Measurements from ENCODE around the gene TECTA.

Gene TECTA, protein sequence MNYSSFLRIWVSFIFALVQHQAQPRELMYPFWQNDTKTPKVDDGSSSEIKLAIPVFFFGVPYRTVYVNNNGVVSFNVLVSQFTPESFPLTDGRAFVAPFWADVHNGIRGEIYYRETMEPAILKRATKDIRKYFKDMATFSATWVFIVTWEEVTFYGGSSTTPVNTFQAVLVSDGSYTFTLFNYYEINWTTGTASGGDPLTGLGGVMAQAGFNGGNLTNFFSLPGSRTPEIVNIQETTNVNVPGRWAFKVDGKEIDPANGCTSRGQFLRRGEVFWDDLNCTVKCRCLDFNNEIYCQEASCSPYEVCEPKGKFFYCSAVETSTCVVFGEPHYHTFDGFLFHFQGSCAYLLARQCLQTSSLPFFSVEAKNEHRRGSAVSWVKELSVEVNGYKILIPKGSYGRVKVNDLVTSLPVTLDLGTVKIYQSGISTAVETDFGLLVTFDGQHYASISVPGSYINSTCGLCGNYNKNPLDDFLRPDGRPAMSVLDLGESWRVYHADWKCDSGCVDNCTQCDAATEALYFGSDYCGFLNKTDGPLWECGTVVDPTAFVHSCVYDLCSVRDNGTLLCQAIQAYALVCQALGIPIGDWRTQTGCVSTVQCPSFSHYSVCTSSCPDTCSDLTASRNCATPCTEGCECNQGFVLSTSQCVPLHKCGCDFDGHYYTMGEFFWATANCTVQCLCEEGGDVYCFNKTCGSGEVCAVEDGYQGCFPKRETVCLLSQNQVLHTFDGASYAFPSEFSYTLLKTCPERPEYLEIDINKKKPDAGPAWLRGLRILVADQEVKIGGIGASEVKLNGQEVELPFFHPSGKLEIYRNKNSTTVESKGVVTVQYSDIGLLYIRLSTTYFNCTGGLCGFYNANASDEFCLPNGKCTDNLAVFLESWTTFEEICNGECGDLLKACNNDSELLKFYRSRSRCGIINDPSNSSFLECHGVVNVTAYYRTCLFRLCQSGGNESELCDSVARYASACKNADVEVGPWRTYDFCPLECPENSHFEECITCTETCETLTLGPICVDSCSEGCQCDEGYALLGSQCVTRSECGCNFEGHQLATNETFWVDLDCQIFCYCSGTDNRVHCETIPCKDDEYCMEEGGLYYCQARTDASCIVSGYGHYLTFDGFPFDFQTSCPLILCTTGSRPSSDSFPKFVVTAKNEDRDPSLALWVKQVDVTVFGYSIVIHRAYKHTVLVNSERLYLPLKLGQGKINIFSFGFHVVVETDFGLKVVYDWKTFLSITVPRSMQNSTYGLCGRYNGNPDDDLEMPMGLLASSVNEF (N-terminal part only)

DNA sequence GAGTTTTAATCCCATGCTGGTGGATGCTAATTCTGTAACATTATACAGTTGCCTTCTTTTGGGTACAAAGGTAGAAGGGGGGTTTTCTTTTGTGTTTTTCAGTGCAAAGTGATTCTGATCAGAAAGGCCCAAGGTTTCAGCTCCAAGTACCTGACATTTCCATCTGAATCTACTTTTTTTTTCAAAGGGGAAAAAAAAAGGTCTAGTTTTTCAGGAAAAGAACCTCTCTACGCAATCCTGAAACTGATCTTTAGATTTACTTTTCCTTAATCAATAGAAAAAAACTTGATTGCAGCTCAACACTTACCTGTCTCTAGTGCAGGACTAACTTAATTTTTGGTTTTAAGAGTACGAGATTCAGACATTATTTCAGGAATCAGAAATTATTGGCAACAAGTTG, at the start of gene TECTA:
TECTA (plus strand) TSS at position 301 of the 400 bp plus-strand sequence. CDS start 1,423 bp downstream, outside the sequence.
- DNase-seq: no peak

DNA sequence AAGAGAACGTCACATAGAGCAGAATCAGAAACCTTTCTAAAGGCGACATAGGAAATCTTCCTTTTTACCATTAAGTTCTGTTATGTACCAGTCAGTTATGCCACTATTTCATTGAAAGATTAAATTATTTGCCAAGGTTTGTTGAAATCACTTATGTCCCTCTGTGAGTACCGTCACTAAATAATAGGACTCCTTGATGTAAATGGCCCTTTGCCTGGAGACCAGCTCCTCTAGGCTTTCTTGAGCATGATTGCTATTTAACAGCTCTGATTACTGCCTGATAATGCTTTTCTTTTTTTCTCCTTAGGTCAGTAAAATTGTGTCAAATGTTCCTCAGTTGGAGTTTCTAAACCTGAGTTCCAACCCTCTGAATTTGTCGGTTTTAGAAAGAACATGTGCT, 47.8 kb upstream of the TECTA start:
- no peak for DNase-seq

DNA sequence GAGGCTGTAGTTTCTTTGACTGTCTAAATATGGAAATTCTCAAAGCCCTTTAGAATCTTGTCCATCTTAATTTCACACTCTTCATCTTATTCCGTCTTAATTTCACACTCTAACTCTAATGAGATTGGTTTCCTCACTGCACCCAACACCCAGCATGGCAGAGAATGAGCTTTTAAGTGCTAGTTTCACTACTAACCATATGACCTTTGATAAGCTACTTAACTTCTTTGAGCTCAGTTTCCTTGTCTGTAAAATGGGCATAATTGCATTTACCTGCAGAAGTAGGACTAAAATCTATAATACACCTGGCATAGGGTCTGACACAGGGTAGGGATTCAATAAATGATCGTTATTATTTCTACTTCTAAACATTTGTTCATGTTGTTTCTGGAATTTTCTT, 46.8 kb upstream of the TECTA start:
- DNase-seq: no peak

DNA sequence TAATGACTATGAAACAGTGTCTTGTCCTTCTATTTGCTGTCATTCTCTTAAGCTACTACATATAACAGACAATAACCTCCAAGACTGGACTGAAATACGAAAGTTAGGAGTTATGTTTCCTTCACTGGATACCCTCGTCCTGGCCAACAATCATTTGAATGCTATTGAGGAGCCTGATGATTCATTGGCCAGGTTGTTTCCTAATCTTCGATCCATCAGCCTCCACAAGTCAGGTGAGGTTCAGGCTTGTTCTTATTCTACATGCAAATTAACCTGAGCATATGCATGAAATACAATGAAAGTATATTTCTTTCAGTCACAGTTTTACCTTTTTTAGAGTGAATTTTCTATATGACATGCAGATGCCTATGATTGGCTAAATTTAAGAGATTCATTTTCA, 46.0 kb upstream of the TECTA start:
- no peak for DNase-seq

DNA sequence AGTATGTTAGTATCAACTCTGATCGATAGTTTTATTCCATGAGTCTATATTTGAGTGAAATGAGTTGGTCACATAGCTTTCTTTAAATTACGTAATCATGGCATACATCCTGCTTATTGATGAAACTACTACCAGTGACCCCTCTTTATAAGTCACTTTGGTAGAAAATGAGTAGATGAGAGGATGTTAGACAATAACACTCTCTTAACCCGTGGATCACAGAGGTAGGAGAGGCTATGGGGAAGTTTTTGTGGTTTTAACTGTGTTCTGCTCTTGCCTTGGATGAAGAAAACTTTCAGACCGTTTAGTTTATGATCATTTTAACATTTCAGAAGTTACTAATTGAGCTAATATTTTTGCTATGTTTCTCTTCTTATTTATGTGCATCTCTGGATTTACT, 43.1 kb upstream of the TECTA start:
- no peak for DNase-seq

DNA sequence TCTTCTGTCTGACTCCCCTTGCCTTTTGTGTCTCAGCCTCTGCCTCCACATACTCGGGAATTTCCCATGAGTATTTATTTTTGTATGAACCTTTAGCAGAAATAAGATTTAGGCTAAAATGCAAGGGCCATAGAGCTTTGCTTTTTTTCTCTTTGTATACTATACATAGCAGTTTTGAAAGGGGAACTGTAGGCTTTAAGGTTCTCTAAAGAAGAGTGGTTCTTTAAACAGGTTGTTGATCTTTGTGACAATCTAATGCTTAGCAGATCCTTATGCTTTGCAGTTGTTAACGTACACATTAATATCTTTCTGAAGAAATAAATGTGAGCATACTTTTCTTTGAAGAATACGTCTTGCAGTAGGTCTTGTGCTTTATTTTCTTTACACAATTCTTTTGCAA, 42.1 kb upstream of the TECTA start:
- no peak for DNase-seq

DNA sequence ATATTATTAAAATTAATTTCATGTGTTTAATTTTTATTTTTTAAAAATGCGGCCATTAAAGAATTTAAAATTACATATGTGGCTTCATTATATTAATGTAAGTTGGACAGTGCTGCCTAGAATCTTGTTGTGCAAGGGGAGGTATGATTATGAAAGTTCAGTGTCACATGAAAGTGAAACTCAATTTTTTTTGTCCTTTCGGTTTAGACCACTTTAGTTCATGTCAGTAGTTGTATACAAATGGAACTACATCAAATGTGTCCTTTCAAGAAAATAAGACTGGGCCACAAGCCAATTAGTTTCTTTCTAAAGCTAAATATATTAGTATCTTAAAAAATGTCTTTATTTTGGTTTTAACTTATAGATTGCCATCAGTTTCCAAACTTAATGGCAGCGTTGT, 41.4 kb upstream of the TECTA start:
- no peak for DNase-seq

DNA sequence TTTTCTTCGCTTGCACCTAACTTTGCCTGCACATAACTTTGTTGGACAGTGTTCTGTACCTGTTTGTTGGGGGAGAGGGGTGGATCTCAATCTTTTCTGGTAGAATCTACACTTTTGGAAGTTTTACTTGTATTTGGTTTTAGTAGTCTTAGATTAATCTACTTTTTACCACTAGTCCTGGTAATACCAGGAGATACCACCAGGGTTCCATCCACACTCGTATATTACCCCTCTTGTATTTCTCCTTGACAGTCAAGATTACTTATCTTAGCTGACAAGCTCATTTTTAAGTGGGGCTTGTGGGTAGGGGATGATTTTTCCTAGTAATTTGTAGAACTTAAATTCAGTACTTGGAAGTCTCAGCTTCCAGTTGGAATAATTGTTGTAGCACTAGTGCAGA, 37.3 kb upstream of the TECTA start:
- DNase-seq: no peak

DNA sequence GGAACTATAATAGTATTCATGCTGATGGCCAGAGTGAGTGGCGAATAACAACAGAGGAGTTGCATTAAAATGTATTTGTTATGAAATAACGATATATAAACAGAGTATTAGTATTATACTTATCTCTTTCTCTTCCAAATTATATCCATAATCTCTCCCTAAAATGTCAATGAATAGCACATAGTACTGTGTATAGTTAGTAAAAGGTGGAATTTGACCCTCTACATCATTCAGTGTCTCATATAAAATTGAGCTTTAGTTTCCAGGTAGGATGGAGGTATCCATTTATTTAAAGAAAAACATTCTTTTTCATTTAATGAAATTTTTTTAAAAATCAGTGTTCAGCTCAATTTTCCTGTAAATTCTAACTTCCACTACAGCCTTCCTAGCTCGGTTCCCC, 34.4 kb upstream of the TECTA start:
- no peak for DNase-seq

DNA sequence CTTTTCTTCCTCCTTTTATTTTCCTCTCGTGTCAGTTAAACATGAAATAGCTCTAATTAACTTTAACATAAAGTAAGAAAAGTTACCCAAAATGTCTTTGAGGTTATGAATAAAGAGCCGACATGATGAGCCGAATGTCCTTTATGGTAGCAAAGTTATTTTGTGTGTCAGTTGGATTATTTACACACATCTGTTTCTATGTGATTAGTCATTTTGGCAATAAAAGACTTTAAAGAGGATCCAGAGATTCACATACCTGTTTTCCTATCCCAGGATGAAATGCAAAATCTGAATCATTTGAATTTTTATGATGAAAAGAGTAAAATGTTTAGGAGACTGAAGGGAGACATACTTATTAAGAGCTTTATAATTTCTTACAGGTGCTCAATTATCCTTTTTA, 34.0 kb upstream of the TECTA start:
- DNase-seq: no peak

DNA sequence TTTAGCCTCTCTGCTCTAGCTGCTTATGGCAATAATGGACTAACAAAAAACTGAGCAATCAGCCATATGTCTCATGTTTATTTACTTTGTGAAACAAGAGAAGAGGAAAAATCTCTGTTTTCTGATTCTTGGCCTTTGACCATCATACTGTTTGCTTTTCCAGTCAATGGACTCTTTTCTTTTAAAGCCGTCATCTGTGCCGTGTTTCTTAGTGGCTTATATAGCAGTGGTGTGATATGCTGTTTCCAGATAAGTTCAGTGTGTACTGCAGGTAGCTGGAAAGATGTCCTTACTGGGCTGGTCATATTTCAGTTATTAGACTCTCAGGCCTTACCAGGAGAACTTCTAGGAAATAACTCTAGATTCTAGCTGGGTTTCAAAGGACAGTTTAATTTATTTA, 33.6 kb upstream of the TECTA start:
- no peak for DNase-seq

DNA sequence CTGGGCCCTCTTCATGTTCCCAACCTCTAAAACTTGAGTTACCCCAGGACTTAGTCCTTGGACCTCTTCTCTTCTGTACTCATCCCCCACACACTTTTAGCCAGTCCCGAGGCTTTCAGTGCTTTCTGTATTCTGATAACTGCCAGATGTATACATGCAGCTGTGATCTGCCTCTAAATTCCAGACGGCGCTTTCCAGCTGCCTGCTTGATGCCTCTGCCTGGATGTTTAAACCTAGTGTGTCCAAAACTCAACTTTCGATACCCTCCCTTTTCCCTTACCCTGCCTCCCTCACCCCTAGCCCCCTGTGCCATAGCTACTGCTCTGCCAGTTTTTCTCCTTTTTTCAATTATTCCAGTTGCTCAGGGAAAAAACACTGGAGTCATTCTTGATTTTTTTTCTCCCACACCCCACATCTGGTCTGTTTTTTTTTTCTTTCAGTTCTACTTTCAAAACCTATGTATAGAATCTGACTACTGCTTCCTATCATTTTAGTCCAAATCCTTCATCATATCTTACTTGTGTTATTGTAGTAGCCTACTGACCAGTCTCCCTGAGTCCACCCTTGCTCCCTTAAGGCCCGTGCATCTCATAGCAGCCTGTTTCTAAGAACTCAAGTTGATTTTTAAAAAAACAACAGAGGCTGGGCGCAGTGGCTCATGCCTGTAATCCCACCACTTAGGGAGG, 32.9 kb upstream of the TECTA start:
- no peak for DNase-seq

DNA sequence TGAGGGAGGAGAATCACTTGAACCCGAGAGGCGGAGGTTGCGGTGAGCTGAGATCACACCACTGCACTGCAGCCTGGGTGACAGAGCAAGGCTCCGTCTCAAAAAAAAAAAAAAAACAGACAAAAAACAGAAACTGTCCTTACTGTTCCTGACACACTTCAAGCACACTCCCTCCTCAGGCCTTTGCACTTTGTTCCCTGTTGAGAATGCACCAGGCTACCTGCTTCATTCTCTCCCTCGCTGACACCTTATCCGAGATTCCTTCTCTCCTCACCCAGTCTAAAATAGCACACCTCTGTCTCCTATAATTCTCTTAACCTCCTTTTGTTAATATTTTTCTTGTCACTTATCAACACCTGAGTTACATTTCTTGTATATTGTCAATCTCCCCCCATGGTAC, 32.3 kb upstream of the TECTA start:
- DNase-seq: no peak

DNA sequence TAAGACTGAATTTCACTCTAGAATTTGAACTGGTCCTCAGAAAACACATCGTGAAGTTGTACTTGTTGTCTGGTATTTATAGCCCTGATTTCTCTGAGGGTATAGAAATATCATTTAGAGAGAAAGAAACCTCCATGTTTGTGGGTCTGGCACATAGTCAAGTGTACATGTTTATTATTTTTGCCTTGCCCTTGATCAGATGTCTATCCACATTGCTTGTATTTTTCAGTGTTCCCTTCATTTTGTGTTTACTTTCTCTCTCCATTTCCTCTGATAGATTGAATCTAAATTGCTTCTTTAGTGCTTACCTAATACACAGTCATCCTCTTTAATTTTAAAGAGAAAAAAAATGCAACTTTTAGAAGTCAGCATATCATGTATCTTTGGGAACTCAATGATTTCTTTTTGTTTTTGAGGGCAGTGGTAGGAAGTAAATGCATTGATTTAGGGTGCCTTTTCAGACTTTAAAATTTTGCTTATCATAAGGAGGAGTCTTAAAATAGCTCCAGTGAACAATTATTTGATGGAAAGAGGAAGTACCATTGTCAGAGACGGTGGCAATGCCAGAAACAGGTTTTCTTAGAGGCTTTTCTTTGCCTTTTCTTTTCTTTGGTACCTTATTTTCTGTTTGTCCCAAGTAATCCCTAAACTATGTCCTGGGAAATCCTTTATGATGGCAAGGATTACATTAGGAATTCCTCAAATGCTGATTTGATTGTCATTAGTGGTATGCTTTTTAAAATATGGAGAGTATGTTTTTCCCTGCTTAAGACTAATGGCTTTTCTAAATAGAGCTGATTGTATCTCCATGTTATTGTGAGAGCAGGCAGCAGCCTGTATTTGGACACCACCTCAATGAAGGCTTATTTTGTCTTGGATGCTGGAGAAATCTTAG, 29.8 kb upstream of the TECTA start:
- no peak for DNase-seq

DNA sequence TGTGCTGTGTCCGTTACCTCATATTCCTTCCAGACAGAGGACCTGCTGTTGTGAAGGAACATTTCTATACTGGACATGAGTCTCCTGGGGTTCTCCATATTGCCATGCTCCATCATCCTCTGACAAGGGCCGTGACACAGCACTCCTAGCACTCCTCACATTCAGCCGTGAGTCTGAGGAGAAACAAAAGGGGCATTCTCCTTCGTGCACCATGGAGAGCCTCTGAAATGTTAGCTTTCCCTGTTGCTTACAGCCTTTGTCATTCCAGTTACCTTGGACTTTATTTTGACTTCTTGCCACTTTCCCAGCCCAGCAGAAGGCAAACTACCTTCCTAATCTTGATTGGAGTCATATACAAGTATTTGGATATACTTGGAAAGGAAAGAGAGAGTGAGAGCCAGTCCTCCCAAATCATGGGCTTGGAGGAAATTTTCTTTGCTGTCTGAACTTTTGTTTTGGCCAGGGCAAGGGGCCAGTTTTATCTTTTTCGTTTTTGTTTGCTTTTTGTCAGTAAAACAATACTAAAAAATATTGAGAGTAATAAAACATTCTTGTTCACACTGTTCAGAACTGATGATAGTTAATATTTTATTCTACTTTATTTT, 29.1 kb upstream of the TECTA start:
- DNase-seq: no peak

DNA sequence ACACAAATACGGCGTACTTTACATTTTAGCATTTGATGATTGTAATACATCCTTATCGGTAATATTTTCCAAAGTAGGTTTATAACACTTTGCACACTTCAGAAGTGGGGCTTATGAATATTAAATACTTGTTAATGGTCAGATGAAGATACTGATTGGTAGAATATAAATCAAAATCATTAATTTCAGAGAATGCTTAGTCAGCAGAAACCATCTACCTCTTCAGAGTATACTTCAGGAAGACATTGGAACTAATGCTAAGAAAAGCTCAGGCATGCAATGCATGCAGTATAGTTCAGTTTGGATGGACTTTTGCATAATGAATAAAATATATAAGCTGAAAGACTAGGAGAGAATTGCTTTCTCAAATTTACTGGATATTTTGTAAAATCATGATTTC, 19.7 kb upstream of the TECTA start:
- no peak for DNase-seq

DNA sequence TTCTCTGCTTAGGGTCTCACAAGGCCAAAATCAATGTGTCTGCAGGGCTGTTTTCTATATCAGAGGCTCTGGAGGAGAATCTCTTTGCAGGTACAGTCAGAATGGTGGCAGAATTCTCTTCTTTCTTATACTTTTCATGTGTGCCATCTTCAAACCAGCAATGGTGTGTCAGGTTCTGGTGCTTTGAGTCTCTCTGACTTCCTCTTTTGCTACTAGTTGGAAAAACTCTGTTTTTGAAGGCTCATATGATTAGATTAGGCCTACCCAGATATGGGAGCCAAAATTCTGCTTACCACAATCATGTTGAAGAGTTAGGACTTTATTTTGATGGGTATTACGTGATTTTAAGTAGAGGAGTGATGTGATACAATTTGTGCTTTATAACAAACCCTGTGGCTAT, 18.8 kb upstream of the TECTA start:
- DNase-seq: no peak

DNA sequence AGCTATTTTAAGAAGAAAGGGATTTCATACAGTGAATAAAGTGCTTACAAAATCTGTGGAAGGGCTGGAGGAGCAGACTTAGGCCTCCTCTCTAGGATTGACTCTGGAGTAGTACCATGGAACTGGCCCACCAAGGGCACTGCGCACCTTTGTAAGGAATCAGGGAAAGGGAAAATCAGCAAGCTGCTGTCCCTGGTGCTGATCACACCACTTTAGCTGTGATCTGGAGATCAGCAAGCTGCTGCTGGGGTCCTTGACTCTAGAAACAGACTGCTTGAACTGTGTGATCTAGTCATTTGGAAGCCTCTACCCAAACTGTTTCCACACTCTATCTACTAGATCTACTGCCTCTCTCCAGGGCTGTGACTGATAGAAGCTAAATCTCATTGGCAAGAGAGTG, 18.4 kb upstream of the TECTA start:
- no peak for DNase-seq

DNA sequence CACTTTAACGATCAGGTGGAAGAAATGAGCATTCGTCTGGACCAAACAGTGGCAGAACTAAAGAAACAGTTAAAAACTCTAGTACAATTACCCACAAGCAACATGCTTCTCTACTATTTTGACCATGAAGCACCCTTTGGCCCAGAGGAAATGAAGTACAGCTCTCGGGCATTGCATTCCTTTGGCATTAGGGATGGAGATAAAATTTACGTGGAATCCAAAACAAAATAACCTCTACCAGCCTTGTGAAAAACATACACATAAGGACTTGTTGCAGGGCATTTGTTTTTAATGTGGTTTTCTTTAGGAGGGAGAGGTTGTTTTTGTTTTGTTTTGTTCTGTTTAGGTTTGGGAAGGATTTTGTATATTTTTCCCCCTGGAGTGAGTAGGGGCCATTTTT, 14.2 kb upstream of the TECTA start:
- no peak for DNase-seq

DNA sequence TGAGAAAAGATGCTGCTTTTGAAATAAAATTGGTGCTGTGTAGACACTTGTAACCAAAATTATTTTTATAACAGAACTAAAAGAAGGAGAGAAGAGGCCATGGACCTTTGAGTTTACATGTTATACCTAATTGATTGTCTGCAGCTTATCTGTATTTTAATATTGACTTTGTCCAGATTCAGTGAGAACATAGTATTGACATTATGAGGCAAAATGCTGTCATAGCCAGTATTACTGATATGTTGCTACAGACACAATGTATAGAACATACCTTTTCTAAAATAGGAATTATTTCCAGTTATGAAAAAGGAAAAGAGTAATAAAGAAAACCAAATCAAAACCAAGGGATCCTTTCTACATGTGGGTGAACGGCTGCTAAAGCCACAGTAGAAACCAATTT, 11.5 kb upstream of the TECTA start:
- DNase-seq: no peak

DNA sequence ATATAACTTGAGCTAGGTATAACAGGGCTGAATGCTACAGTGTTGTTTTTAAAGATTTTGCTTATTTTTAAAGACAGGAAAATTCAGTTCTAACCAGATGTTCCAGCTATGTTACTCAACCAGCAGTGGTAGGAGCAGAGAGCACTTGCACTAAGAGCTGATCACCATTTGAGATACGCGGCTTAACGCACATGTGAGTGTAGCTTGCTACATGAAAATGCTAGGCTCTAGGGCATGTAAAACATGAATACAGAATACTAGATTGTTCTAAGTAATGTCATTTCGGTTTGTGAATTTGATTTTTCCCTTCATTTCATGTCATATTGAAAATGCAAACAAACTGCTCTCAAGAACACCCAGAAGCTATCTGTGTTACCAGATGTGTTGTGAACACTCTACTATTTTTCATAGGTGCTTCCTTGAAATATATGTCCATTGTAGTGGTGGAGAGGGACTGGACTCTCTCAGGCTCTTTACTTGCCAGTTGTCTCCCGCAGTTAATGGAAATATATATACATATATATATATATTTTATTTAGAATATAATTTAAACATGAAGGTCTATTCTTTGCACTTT, 10.8 kb upstream of the TECTA start:
- DNase-seq: no peak
